ENCODE data around the gene WASHC3. TPM values are rescaled to one million over a fixed set of nuclear protein-coding genes. Genes with fewer than 3 reads are reported as not detected.
"Not testable (repeated sequence)": the region's sequence is repeated elsewhere in the genome, so short reads cannot be mapped to it uniquely, and the experiment has no call there.

The WASHC3 gene
- polyA plus RNA-seq, 10 donors = 30.8 to 46.5 (median 40.0) TPM

GRCh38 chr12:102052192-102053061, 9.4 kb downstream of the WASHC3 start:
- DNase-seq = no peak

DNA sequence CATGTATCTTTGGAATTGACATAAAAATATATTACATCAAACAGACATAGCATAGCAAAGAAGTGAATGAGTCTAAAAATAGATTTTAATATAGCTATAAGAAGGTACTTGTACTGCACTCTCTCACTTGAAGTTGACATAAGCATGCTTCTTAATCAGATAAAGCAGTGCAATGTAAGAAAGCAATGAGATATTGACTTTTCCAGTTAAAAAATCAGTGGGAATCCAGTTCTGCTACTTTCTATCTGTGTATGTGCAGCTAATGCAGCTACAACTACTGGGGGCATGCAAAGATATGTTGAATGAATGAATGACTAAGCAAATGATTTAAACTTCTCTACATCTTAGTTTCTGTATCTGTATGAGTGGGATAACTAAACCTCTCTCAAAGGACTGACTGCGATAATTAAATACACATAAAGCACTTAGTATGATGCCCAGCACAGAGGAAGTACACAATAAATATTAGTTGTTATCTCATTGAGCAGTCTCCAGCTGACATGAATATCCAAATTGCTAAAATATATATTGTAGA, 10.3 kb downstream of the WASHC3 start:
- DNase-seq = no peak

DNA sequence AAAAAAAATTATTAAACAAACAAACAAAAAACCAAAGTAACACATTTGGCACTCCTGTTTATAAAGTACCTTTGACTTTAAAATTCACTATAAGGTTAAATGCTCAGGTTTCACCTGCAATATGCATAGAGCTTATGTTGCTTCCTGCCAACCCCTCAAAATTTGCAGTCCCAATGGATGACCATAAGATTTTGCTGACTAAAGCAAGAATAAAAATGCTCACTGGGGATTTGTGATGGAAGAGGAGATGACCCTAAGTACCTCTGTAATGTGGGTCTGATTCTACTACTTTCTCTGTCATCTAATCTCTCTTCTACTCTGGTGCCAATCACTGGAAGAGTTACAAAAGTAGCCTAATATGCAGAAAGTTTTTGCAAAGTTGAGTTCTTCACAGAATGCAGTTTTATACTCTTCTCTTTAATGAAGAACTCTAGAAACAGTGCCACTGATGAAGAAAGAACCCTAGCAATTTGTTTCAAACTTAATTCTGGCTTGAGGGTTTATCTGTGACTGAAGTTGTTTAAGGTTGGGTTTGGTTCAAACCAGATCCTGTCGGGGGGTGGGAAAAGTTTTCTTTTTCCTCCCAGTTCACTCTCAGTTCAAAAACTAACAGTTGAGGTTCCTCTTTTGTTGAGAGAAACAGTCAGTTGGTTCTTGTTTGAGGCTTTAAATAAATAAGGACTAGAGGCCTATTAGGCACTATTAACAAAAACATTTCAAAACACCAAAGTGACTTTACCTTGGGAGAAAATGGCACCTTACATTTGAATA, 10.9 kb downstream of the WASHC3 start:
- DNase-seq = no peak

- no peak for DNase-seq
Measured at GRCh38 chr12:102043928-102044327, 17.9 kb downstream of the WASHC3 start.

DNA sequence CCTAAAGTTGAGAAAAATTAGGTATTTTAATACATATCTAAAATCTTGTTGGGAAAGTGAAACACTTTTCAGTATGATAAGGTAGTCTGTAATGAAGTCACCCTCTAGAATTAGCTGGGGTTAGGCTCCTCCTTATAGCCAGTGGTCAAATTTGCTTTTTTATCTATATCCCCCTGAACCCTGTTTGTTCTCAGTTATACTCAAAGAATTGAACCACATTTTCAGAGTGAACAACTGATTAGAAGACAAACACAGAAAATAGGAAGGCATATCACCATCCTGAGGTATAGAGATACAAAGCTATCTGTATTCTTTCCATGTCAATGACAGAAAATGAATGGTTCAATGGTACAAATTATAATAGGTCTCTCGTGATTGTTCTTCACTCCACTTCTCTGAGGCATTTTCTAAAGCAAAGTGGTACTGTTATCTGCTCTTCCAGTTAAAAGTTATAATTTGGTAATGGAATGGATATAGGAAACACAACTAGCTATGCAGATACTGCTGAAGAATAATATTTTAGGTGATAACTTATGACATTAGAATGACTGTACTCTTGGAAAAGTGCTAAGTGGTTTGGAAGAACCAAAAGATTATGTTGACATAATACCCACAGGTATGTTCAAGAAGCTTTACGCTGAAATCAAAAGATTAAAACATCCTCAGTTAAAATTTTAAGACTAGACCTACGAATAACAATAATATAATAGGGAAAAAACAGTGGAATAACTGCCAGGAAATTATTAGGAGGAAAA, 27.6 kb downstream of the WASHC3 start:
- DNase-seq = no peak

DNA sequence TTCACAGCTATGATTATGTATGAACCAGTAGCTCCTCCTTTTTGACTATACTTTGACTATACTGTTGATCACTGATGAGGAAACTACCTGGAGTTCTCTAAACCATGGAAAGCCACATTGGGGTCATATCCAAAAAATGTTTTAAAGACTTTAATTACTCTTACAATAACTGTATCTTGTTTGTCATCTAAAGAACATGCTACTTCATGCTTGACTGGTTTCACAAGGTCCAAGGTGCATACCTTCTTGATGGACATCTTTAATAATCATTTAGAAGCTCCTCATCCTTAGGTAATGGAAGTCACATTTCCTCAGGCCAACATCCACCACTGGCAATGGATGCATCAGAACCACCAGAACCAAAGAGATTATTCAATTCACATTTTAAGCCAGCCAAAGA, 29.9 kb downstream of the WASHC3 start:
- DNase-seq = no peak

- DNase-seq = peak in 2 of 3 donors; percentile 11 to 22
Measured at GRCh38 chr12:102029141-102029540, 32.6 kb downstream of the WASHC3 start.

DNA sequence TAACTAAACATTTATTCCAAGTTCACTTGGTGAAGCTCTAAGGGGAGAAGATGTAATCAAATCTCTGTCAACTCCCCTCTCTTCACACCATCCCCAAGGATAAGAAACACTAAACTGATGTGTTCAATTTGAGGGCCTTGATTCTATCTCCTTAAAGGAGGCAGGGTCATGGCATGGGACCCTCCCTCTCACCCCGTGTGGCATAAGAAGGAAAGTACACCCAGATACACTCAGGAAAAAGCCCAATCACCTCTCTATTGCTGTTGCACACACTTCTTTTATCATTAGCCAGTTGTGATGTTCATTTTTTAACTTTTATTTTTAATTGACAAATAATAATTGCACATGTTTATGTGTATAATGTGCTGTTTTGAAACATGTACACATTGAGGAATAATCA, 35.1 kb downstream of the WASHC3 start:
- no peak for DNase-seq

DNA sequence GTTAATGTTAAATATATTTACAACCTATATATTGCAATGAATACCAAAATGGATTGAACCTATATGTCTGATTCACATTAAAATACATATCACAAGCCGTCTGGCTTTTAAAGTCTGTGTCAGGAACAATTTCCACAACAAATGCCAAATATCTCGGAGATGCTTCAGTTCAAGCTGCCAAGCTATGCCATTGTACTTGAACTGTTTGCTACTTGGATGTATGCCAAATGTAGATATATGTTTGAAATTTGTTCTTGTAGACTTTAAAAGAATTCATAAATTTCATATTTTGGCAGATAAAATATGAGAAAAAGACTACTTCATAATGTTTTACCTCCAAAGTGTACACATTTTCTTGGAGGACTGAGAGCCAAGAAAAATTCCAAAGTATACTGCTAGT, 37.0 kb downstream of the WASHC3 start:
- DNase-seq = peak in 2 of 3 donors; percentile 14 to 17

DNA sequence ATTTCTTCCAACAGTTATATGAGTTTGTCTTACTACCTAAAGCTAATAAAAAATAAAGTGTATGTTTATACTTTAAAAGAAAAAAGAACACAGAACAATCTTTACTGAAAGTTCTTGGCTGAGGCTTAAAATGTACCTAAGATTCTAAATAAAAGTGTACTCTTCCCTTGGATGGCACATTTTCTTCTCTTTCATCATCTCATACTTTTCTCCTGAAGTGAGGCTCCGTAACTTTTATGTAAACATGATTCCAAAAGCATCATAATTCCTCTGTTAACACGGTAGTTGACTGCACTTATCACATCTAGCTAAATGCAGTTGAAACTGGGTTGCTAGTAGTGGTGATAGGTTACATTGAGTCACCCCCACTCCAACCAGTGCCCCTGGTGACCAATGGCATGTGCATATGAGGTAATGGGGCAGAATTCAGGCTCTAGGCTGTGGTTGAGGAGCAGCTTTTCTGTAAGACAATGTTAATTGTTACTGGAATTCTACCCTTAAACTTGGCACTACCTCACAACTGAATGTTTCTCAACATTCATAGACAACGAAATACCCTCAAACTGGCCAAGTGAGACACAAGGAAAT, 38.4 kb downstream of the WASHC3 start:
- DNase-seq = peak in 1 of 3 donors; percentile 7

DNA sequence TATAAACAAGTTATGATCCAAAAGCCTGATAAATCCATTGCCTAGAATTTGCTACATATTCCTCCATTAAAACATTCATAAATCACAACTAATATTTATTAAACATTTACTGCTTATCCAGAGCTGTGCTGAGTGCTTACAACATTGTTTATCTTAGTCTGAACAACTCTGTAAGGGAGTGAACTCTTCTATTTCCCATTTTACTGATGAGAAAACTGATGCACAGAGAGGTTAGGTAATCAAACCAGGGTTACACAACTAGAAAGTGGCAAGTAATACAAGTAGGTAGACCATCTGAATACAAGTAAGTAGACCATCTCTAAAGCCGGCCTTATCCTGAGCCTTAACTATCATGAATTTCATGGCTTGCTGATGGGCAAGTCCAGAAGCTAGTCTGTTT, 39.5 kb downstream of the WASHC3 start:
- DNase-seq = no peak

- no peak for DNase-seq
Measured at GRCh38 chr12:102021540-102022246, 40.1 kb downstream of the WASHC3 start.

DNA sequence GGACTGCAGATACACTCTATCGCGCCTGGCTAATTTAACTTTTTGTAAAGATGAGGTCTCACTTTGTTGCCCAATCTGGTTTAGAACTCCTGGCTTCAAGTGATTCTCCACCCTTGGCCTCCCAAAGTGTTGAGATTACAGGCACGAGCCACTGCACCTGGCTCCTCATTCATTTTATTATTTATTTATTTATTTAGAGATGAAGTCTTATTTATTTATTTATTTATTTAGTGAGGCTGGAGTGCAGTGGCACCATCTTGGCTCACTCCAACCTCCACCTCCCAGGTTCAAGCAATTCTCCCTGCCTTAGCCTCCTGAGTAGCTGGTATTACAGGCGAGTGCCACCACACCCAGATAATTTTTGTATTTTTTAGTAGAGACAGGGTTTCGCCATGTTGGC, 43.2 kb downstream of the WASHC3 start:
- DNase-seq = not testable (repeated sequence)

DNA sequence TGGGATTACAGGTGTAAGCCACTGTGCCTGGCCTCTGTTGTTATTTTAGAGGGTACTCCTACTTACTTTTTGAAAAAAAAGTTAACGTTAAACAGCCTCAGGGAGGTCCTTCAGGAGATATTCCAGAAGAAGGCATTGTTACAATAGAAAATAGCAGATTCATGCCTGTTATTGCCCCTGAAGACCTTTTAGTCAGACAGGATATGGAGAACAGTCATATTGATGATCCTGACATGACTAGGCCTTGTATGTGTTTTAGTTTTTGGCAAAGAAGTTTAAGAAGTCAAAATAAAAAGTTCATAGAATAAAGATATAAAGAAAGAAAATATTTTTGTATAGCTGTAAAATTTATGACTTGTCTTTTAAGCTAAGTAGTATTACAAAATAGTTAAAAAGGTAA, 45.3 kb downstream of the WASHC3 start:
- DNase-seq = no peak

- no peak for DNase-seq
Measured at GRCh38 chr12:102010265-102010994, 51.4 kb downstream of the WASHC3 start.

- no peak for DNase-seq
Measured at GRCh38 chr12:102009796-102010195, 52.0 kb downstream of the WASHC3 start.

GRCh38 chr12:102008615-102009126, 53.1 kb downstream of the WASHC3 start:
- no peak for DNase-seq

DNA sequence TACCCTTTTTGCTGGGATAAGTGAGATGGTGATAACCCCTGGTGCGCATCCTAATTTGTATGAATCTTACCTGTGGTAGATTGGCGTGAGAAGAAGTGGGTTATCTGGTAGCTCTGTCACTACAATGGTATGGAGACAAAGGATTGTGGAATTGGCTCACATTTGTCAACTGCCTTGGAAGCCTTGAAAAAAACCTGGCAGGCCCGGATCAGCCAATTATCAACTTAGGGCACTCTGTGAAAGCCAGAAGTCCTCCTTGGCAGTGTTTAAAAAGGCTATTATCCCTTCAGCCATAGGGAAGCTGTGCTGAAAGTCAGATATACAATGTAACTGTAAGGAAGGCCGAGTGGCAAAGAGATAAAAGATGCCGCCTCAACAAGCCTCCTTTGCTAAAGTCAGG, 56.5 kb downstream of the WASHC3 start:
- DNase-seq = no peak

DNA sequence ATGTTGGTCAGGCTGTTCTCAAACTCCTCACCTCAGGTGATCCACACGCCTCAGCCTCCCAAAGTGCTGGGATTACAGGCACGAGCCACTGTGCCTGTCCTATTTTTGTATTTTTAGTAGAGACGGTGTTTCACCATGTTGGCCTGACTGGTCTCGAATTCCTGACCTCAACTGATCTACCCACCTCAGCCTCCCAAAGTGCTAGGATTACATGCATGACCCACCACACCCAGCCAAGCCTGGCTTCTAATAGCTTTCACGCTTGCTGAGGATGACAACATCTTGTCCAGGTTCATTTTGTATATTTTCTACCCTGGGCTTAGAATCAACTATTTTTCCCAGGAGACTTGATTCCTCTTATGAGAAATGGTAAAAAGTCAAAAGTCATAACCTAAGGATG, 64.7 kb downstream of the WASHC3 start:
- no peak for DNase-seq

DNA sequence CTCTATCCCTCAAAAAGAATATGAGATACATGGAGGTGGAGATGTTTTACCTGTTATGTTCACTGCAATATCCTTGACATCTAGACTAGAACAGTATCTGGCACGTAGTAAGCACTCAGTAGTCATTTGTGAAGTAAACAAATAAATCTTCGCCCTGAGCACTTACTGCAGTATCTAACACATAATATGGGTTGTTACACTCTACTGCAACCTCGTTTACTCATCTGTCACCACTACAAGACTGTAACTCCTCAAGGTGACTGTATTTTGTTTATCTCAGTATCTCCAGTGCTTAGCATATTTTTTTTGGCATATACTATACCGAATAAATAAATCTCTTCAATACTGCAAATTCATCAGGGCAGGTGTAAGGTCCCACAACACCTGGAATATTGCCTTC, 66.1 kb downstream of the WASHC3 start:
- DNase-seq = no peak

Measured in muscle of back (tissue), 11 donors.